ENCODE measurements around the gene PON2.

GRCh38 chr7:95427166-95427565 lies 7.7 kb downstream of the PON2 start:
- TF ChIP-seq, protein P1, sequence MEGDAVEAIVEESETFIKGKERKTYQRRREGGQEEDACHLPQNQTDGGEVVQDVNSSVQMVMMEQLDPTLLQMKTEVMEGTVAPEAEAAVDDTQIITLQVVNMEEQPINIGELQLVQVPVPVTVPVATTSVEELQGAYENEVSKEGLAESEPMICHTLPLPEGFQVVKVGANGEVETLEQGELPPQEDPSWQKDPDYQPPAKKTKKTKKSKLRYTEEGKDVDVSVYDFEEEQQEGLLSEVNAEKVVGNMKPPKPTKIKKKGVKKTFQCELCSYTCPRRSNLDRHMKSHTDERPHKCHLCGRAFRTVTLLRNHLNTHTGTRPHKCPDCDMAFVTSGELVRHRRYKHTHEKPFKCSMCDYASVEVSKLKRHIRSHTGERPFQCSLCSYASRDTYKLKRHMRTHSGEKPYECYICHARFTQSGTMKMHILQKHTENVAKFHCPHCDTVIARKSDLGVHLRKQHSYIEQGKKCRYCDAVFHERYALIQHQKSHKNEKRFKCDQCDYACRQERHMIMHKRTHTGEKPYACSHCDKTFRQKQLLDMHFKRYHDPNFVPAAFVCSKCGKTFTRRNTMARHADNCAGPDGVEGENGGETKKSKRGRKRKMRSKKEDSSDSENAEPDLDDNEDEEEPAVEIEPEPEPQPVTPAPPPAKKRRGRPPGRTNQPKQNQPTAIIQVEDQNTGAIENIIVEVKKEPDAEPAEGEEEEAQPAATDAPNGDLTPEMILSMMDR (conservative IDR thresholded peaks at IDR 0.05 in 1 of 2, IDR thresholded peaks at IDR 0.05 in 1 of 2; ENCODE audit: low read depth in 1 of 2, low read length in 2 of 2) = no peak
- TF ChIP-seq EZH2 (IDR thresholded peaks at IDR 0.05; ENCODE audit: low read length, missing control alignments) = no peak
